Transverse colon (tissue), 4 donors: ENCODE results near the gene ERCC5. TPM values are rescaled to one million over a fixed set of nuclear protein-coding genes. Genes with fewer than 3 reads are reported as not detected.
A peak's percentile ranks its signal among the peaks of the same experiment; 100 is the strongest.

ENCODE experiments used
- DNase-seq: peaks from one replicate; pipeline ENCODE4 v3.0.0-alpha.2; 2019
- H3K27ac ChIP-seq, 4 donors: fragments of 200-600 bp; sonication (generic); 2 replicates each; pipeline ENCODE4 v1.5.1; 2016 to 2018; ENCODE audit warnings: inconsistent platforms in 4 of 4
- H3K27me3 ChIP-seq: fragments of 200-600 bp; sonication (generic); 2 replicates; pipeline ENCODE4 v1.5.1; 2017; ENCODE audit warnings: inconsistent platforms
- H3K36me3 ChIP-seq, 4 donors: fragments of 200-600 bp; sonication (generic); 2 replicates each; pipeline ENCODE4 v1.5.1; 2017 to 2019; ENCODE audit warnings: inconsistent platforms in 4 of 4
- H3K4me1 ChIP-seq, 4 donors: fragments of 200-600 bp; sonication (generic); 2 replicates each; pipeline ENCODE4 v1.5.1; 2017 to 2020; ENCODE audit warnings: inconsistent platforms in 4 of 4
- H3K4me3 ChIP-seq, 4 donors: fragments of 200-600 bp; sonication (generic); 1 replicate in 1 of 4; 2 replicates in 3 of 4; pipeline versions ENCODE4 v1.5.1 to v1.6.1; 2017 to 2019; ENCODE audit warnings: inconsistent platforms in 4 of 4
- H3K9me3 ChIP-seq, 2 donors: fragments of 200-600 bp; sonication (generic); 2 replicates each; pipeline ENCODE4 v1.5.1; 2017 to 2019; ENCODE audit warnings: inconsistent platforms in 2 of 2
- CTCF ChIP-seq, 5 experiments: fragments of 200-600 bp in 3 of 5; fragments of 450-650 bp in 2 of 5; sonication (generic) in 3 of 5; IDR thresholded peaks; 1 replicate in 2 of 5; 2 replicates in 3 of 5; pipeline ENCODE4 v1.5.1; 2016 to 2017; ENCODE audit warnings: antibody characterized with exemption in 5 of 5, inconsistent platforms in 3 of 5, mild to moderate bottlenecking in 2 of 5, moderate library complexity in 1 of 5
- EP300 ChIP-seq: sonication (generic); formaldehyde crosslinking; IDR thresholded peaks from one replicate; pipeline ENCODE4 v1.6.1; 2017; ENCODE audit warnings: antibody characterized with exemption, low read depth
- POLR2A ChIP-seq: fragments of 450-650 bp; IDR thresholded peaks from one replicate; pipeline ENCODE4 v1.6.1; 2016; ENCODE audit warnings: antibody characterized with exemption, mild to moderate bottlenecking, moderate library complexity
- POLR2AphosphoS5 ChIP-seq, 3 donors: sonication (generic); formaldehyde crosslinking; IDR thresholded peaks; one replicate each; pipeline ENCODE4 v1.6.1; 2016; ENCODE audit warnings: antibody characterized with exemption in 3 of 3
- WGBS, 2 donors: methylation state at CpG; one replicate each; pipeline ENCODE4 v1.1.5; 2018; ENCODE audit warnings: low coverage in 1 of 2; 5-methylcytosine and 5-hydroxymethylcytosine counted together
- in situ Hi-C, 4 donors: fragments of 200-750 bp; cut with MboI; loops; one replicate each; pipeline versions ENCODE4 v1.15.0 to v1.15.1; 2017; ENCODE audit warnings: low sequenced_read_pairs in 3 of 4, low pct_ligation_motif_present in 1 of 4, low pct_unique_long_range_greater_than_20kb in 1 of 4
- intact Hi-C: fragments of 100-400 bp; cut with DNase I; formaldehyde crosslinking; loops from one replicate; pipeline ENCODE4 v1.15.1; 2023; ENCODE audit warnings: low total_unique reads
- total RNA-seq, 4 donors: library from RNA; depleted of rRNA; stranded (reverse); fragments of >200 nt; gene quantifications; one replicate each; pipeline ENCODE4 v1.1.0, GENCODE V29; 2016

Gene ERCC5
- total RNA-seq, 4 donors from 2014 or later = 64.4 to 116 (median 84.9) TPM

DNA sequence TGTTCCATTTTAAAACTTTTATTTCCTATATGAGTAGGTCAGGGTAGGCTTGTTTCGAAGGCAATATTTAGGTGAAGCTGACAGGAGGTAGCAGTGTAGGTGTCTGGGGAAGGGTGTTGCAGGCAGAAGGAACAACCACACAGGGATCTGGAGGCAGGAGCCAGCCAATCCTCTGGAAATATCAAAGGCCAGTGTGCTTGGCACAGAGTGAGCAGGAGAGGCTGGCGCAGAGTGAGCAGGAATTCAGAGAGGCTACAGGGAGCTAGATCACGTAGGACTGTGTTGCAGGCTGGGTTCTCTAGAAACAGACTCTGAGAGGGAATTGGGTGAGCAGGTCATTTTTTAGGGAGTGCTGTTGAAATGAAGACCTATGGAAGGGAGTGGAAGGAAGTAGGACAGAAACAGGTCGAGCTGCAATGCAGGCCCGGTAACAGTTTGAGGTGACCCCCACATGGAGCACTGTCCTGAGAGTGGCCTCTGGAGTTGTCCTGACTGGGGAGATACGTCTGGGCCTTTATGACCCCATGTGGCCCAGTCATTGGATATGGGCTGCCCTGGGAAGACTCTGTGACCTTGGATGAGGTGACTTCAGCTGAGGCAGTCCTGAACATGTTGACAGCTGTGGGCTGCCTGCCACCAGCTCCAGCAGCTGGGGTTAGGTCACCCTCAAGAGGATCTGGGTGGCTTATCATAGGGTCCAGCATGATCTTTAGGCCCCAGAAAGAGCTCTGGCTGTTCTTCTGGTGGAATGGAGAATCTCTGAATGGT, 51.7 kb downstream of the ERCC5 start:
- H3K4me3 ChIP-seq = no peak overlapping the region
- no peaks in the 10 kb centered on the region for H3K9me3 ChIP-seq
- H3K4me1 ChIP-seq = peaks cover 0 to 20% (median 7%) of the 10 kb centered on the region in 4 donors
- 86 to 91% methylated on average over 5 to 6 of the region's 6 CpGs for WGBS, 2 donors
- no peak overlapping the region for H3K27ac ChIP-seq
- intact Hi-C loops = no loop called here
- TF ChIP-seq POLR2A = no peak
- no peak for TF ChIP-seq CTCF (IDR thresholded peaks at IDR 0.05)
- no peak for TF ChIP-seq EP300
- TF ChIP-seq POLR2AphosphoS5 (IDR thresholded peaks at IDR 0.05) = no peak
- no peaks in the 10 kb centered on the region for H3K36me3 ChIP-seq
- no peak for DNase-seq
- H3K27me3 ChIP-seq = no peaks in the 10 kb centered on the region
- in situ Hi-C loops = no loop called here

DNA sequence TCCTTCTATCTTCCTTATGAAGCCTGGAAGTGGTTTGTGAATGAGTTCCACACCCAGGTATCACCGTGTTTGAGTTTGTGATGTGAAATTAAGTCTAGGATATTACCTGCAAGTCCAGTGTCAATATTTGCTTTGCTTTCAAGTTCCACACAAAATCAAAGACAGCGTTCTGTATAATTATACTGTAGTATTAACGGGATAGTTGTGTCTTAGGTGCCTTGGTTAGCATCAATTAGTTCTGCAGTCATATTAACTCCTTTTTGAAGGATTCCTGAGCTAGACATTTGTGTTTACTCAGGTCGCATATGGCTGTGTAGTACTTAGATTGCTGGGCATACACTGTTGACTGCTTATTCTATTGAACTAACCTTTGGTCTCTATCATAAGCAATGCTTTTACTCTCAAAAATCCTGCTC, 54.4 kb downstream of the ERCC5 start:
- TF ChIP-seq EP300 (no peak), POLR2A (no peak), POLR2AphosphoS5 (IDR thresholded peaks at IDR 0.05) (peak in 1 of 3 donors; percentile 8), CTCF (IDR thresholded peaks at IDR 0.05) (no peak)
- peak overlapping the region; percentile 18 to 54 (median 47) for H3K27ac ChIP-seq
- in situ Hi-C loops = loop anchor here in 1 of 4 donors (25.0 kb wide), 1 partner anchor 237 kb away; no protein-coding TSS in a partner anchor

GRCh38 chr13:102901056-102901455, 55.2 kb downstream of the ERCC5 start:
- in situ Hi-C loops (loop anchor here in 1 of 4 donors (25.0 kb wide), 1 partner anchor 236 kb away; no protein-coding TSS in a partner anchor), intact Hi-C loops (no loop called here)
- no peaks in the 10 kb centered on the region for H3K9me3 ChIP-seq
- no peaks in the 10 kb centered on the region for H3K27me3 ChIP-seq
- H3K27ac ChIP-seq = peak overlapping the region in 2 of 4 donors; percentile 18 to 52
- no peaks in the 10 kb centered on the region for H3K36me3 ChIP-seq
- TF ChIP-seq POLR2AphosphoS5 (IDR thresholded peaks at IDR 0.05) (no peak), EP300 (no peak), CTCF (IDR thresholded peaks at IDR 0.05) (no peak), POLR2A (no peak)
- H3K4me1 ChIP-seq = peaks cover 0 to 20% (median 7%) of the 10 kb centered on the region in 4 donors
- no peak for DNase-seq
- no peak overlapping the region for H3K4me3 ChIP-seq

More for the DNA sequence above, 54.4 kb downstream of the ERCC5 start:
- no peak overlapping the region for H3K4me3 ChIP-seq
- H3K36me3 ChIP-seq = no peaks in the 10 kb centered on the region
- H3K9me3 ChIP-seq = no peaks in the 10 kb centered on the region
- peaks cover 0 to 20% (median 7%) of the 10 kb centered on the region in 4 donors for H3K4me1 ChIP-seq
- WGBS, 2 donors = 46 to 57% methylated on average over 1 to 4 of the region's 4 CpGs
- intact Hi-C loops = no loop called here
- no peak for DNase-seq
- H3K27me3 ChIP-seq = no peaks in the 10 kb centered on the region

DNA sequence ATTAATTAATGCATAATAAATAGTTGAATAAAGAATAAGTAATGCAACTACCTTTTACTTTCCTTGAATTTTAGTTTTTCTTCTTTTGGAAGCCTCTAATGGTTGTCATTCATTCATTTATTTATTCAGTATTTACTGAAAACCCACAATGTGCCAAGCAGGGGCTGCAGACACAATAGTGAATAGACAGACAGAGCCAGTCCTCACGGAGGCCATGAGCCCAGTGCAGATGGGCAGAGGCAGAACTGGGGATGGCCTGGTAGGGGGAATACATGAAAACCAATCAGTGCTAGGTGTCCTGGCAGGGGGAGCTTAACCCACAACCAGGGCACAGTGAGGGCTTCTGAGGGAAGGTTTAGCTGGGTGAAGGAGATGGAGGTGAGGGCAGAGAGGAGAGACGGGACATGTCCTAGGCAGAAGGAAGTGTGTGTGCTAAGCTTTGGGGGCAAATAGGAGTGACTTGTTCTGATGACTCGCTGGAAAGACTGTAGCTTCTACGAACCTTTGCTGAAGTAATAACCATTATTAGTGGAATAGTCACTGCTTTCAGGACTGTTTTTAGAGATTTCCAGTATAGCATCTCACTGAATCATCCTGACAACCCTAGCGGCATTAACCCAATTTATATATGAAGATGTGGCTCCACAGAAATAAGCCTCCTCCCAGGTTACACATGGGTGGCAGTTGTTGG, 55.9 kb downstream of the ERCC5 start:
- no peaks in the 10 kb centered on the region for H3K36me3 ChIP-seq
- H3K27ac ChIP-seq = no peak overlapping the region
- H3K9me3 ChIP-seq = no peaks in the 10 kb centered on the region
- DNase-seq = no peak
- intact Hi-C loops (no loop called here), in situ Hi-C loops (loop anchor here in 1 of 4 donors (25.0 kb wide), 1 partner anchor 236 kb away; no protein-coding TSS in a partner anchor)
- peaks cover 0 to 20% (median 7%) of the 10 kb centered on the region in 4 donors for H3K4me1 ChIP-seq
- TF ChIP-seq EP300 = no peak
- TF ChIP-seq CTCF (IDR thresholded peaks at IDR 0.05) = no peak
- TF ChIP-seq POLR2A = no peak
- no peak for TF ChIP-seq POLR2AphosphoS5 (IDR thresholded peaks at IDR 0.05)
- WGBS, 2 donors = 76% methylated on average over 4 to 5 of the region's 5 CpGs
- no peaks in the 10 kb centered on the region for H3K27me3 ChIP-seq
- no peak overlapping the region for H3K4me3 ChIP-seq
